CD4-positive, CD25-positive, alpha-beta regulatory T cell (primary cell): Measurements from ENCODE around the gene SOX5. TPM values are rescaled to one million over a fixed set of nuclear protein-coding genes. Genes with fewer than 3 reads are reported as not detected.
"Not testable (repeated sequence)": the region's sequence is repeated elsewhere in the genome, so short reads cannot be mapped to it uniquely, and the experiment has no call there.

ENCODE experiments used
- ATAC-seq, 2 donors: fragments of 150-1000 bp; cut with Tn5 transposase; one replicate each; pipeline ENCODE4 v1.10.0; 2021; ENCODE audit warnings: low read depth in 2 of 2, moderate number of reproducible peaks in 2 of 2, moderate library complexity in 1 of 2
- DNase-seq, 3 donors: peaks; one replicate each; pipeline versions ENCODE4 v3.0.0 to v3.0.0-alpha.2; 2012 to 2022; ENCODE audit warnings: mixed read lengths in 1 of 3
- H3K27ac ChIP-seq: one replicate; pipeline ENCODE4 v1.7.0; 2013; ENCODE audit warnings: mild to moderate bottlenecking, low read length; ENCODE audit not compliant: insufficient read depth, poor library complexity, severe bottlenecking
- H3K27me3 ChIP-seq: one replicate; pipeline ENCODE4 v1.7.0; 2013; ENCODE audit warnings: low read length; ENCODE audit not compliant: control insufficient read depth, insufficient read depth
- H3K36me3 ChIP-seq: one replicate; pipeline ENCODE4 v1.7.0; 2013; ENCODE audit warnings: mild to moderate bottlenecking, low read length, moderate library complexity; ENCODE audit not compliant: control insufficient read depth, insufficient read depth
- H3K4me1 ChIP-seq: 2 replicates; pipeline ENCODE4 v1.7.0; 2013; ENCODE audit warnings: mild to moderate bottlenecking, low read length; ENCODE audit not compliant: insufficient read depth, control insufficient read depth, poor library complexity, severe bottlenecking
- H3K4me3 ChIP-seq: one replicate; pipeline ENCODE4 v1.7.0; 2013; ENCODE audit warnings: low read depth, mild to moderate bottlenecking, low read length, moderate library complexity
- H3K9me3 ChIP-seq, 2 experiments: 1 replicate in 1 of 2; 2 replicates in 1 of 2; pipeline ENCODE4 v1.7.0; 2013; ENCODE audit warnings: low read length in 2 of 2, mild to moderate bottlenecking in 1 of 2, moderate library complexity in 1 of 2; ENCODE audit not compliant: control insufficient read depth in 2 of 2
- H3K27ac Mint-ChIP-seq, 3 donors: one replicate each; pipeline ENCODE4 v1.8.0; 2020 to 2022; ENCODE audit warnings: mild to moderate bottlenecking in 3 of 3, mixed read lengths in 3 of 3, moderate library complexity in 2 of 3
- H3K27me3 Mint-ChIP-seq: one replicate; pipeline ENCODE4 v1.8.0; 2022; ENCODE audit warnings: mild to moderate bottlenecking, mixed read lengths
- H3K36me3 Mint-ChIP-seq: one replicate; pipeline ENCODE4 v1.8.0; 2020; ENCODE audit warnings: mixed read lengths
- H3K4me1 Mint-ChIP-seq, 4 donors: one replicate each; pipeline ENCODE4 v1.8.0; 2020 to 2022; ENCODE audit warnings: mixed read lengths in 4 of 4, mild to moderate bottlenecking in 1 of 4
- H3K4me3 Mint-ChIP-seq, 4 donors: one replicate each; pipeline ENCODE4 v1.8.0; 2020 to 2022; ENCODE audit warnings: mild to moderate bottlenecking in 4 of 4, mixed read lengths in 4 of 4, moderate library complexity in 3 of 4
- H3K9me3 Mint-ChIP-seq, 7 donors: one replicate each; pipeline ENCODE4 v1.8.0; 2020 to 2022; ENCODE audit warnings: mixed read lengths in 7 of 7, mild to moderate bottlenecking in 3 of 7, moderate library complexity in 2 of 7
- polyA plus RNA-seq, 4 donors: library from polyadenylated mRNA; unstranded; fragments of 300-500 nt; fragmentation: Illumina TruSeq; gene quantifications; one replicate each; pipeline ENCODE4 v1.2.3, GENCODE V29; 2021
- total RNA-seq: library from RNA; stranded (reverse); gene quantifications from one replicate; pipeline ENCODE4 v1.2.3, GENCODE V29; 2022

SOX5 gene
- total and polyA plus RNA-seq, 5 donors from 2014 or later = not detected

DNA sequence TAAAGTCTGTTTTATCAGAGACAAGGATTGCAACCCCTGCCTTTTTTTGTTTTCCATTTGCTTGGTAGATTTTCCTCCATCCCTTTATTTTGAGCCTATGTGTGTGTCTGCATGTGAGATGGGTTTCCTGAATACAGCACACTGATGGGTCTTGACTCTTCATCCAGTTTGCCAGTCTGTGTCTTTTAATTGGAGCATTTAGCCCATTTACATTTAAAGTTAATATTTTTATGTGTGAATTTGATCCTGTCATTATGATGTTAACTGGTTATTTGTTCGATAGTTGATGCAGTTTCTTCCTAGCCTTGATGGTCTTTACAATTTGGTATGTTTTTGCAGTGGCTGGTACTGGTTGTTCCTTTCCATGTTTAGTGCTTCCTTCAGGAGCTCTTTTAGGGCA, 430.0 kb downstream of the SOX5 start:
- H3K27me3 Mint-ChIP-seq, H3K4me3 ChIP-seq, ATAC-seq, H3K27ac Mint-ChIP-seq, H3K4me3 Mint-ChIP-seq, DNase-seq, H3K27ac ChIP-seq, H3K27me3 ChIP-seq, H3K9me3 ChIP-seq, H3K36me3 ChIP-seq, H3K36me3 Mint-ChIP-seq, H3K9me3 Mint-ChIP-seq, H3K4me1 Mint-ChIP-seq, H3K4me1 ChIP-seq: not testable (repeated sequence)

DNA sequence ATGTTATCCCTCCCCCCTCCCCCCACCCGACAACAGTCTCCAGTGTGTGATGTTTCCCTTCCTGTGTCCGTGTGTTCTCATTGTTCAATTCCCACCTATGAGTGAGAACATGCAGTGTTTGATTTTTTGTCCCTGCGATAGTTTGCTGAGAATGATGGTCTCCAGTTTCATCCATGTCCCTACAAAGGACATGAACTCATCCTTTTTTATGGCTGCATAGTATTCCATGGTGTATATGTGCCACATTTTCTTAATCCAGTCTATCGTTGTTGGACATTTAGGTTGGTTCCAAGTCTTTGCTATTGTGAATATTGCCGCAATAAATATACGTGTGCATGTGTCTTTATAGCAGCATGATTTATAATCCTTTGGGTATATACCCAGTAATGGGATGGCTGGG, 433.7 kb downstream of the SOX5 start:
- not testable (repeated sequence) for H3K4me3 Mint-ChIP-seq, H3K4me3 ChIP-seq, H3K27me3 ChIP-seq, H3K27ac ChIP-seq, H3K36me3 ChIP-seq, H3K27ac Mint-ChIP-seq, H3K27me3 Mint-ChIP-seq, H3K9me3 ChIP-seq, ATAC-seq, H3K4me1 ChIP-seq, H3K36me3 Mint-ChIP-seq, H3K4me1 Mint-ChIP-seq, DNase-seq
- peaks cover 0 to 11% (median 3%) of the 10 kb centered on the region in 7 donors for H3K9me3 Mint-ChIP-seq

- ATAC-seq (no peak), DNase-seq (no peak)
- Histone ChIP-seq H3K4me3 (no peak overlapping the region), H3K27me3 (no peaks in the 10 kb centered on the region), H3K4me1 (no peaks in the 10 kb centered on the region), H3K9me3 (peaks cover 0 to 2% of the 10 kb centered on the region in 2 experiments), H3K27ac (no peak overlapping the region), H3K36me3 (no peaks in the 10 kb centered on the region)
- no peak overlapping the region for H3K4me3 Mint-ChIP-seq
- no peak overlapping the region for H3K27ac Mint-ChIP-seq
- no peaks in the 10 kb centered on the region for H3K27me3 Mint-ChIP-seq
- no peaks in the 10 kb centered on the region for H3K4me1 Mint-ChIP-seq
- H3K9me3 Mint-ChIP-seq = peaks cover 0 to 18% (median 7%) of the 10 kb centered on the region in 7 donors
- H3K36me3 Mint-ChIP-seq = no peaks in the 10 kb centered on the region
These were observed 439.0 kb downstream of the SOX5 start for GRCh38 chr12:23510484-23510883.

GRCh38 chr12:23509832-23510231, 439.6 kb downstream of the SOX5 start:
- not testable (repeated sequence) for H3K4me3 Mint-ChIP-seq, H3K36me3 ChIP-seq, ATAC-seq, H3K4me1 Mint-ChIP-seq, H3K27ac ChIP-seq, H3K27me3 Mint-ChIP-seq, DNase-seq, H3K27me3 ChIP-seq, H3K9me3 ChIP-seq, H3K4me3 ChIP-seq, H3K27ac Mint-ChIP-seq, H3K36me3 Mint-ChIP-seq, H3K4me1 ChIP-seq
- H3K9me3 Mint-ChIP-seq = peaks cover 0 to 18% (median 7%) of the 10 kb centered on the region in 7 donors

GRCh38 chr12:23507785-23508184, 441.7 kb downstream of the SOX5 start:
- not testable (repeated sequence) for H3K27me3 Mint-ChIP-seq, ATAC-seq, H3K27me3 ChIP-seq, H3K27ac ChIP-seq, H3K4me3 Mint-ChIP-seq, H3K36me3 ChIP-seq, H3K27ac Mint-ChIP-seq, DNase-seq, H3K4me1 ChIP-seq, H3K36me3 Mint-ChIP-seq, H3K4me1 Mint-ChIP-seq, H3K9me3 ChIP-seq, H3K4me3 ChIP-seq
- peaks cover 0 to 20% (median 6%) of the 10 kb centered on the region in 7 donors for H3K9me3 Mint-ChIP-seq

GRCh38 chr12:23505736-23506135, 443.7 kb downstream of the SOX5 start:
- H3K36me3 Mint-ChIP-seq, H3K4me3 Mint-ChIP-seq: not testable (repeated sequence)

DNA sequence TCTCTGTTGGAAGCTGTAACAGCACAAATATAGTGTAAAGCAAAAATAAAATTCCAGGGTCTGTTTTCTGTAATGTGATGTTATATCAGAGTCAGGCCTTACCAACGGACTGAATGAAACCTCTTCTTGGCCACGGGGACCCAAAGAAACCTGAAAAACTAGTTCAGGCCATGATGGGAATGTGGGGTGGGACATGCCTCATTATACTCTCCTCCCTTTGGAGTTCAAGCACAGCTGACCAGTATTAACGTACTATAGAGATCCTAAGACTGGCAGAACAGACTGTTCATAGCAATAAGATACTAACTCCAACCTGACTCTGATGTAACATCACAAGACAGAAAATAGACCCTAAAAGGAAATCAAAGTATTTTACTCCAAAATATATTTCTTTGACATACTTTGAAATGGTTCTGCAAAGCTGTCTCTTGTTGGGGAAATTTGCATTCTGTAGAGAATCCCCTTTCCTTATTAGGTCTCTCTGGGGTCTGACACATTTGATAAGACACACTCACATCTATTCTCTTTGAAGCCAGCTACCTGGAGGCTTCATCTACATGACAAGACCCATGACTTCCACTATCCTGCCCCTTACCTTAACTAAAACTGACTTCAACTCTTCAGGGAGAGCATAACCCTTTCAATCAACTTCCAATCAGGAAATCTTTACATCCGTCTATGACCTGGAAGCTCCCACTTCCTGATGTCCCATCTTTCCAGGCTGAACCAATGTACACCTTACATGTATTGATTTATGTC, 444.6 kb downstream of the SOX5 start:
- Mint-ChIP-seq H3K36me3 (no peaks in the 10 kb centered on the region), H3K9me3 (peaks cover 0 to 14% (median 4%) of the 10 kb centered on the region in 7 donors)

More at GRCh38 chr12:23505736-23506135, 443.7 kb downstream of the SOX5 start:
- not testable (repeated sequence) for H3K9me3 ChIP-seq, H3K27me3 Mint-ChIP-seq, H3K36me3 ChIP-seq, H3K4me3 ChIP-seq, H3K27ac Mint-ChIP-seq, H3K27ac ChIP-seq, H3K27me3 ChIP-seq, ATAC-seq, DNase-seq, H3K4me1 ChIP-seq, H3K4me1 Mint-ChIP-seq
- peaks cover 0 to 20% (median 6%) of the 10 kb centered on the region in 7 donors for H3K9me3 Mint-ChIP-seq

GRCh38 chr12:23504043-23504442, 445.4 kb downstream of the SOX5 start:
- Histone ChIP-seq H3K36me3 (no peaks in the 10 kb centered on the region), H3K27me3 (no peaks in the 10 kb centered on the region), H3K4me1 (no peaks in the 10 kb centered on the region), H3K4me3 (no peak overlapping the region), H3K27ac (no peak overlapping the region), H3K9me3 (peaks cover 0 to 2% of the 10 kb centered on the region in 2 experiments)
- no peak overlapping the region for H3K27ac Mint-ChIP-seq
- peaks cover 0 to 14% (median 4%) of the 10 kb centered on the region in 7 donors for H3K9me3 Mint-ChIP-seq
- H3K4me3 Mint-ChIP-seq = no peak overlapping the region
- H3K27me3 Mint-ChIP-seq = no peaks in the 10 kb centered on the region
- ATAC-seq (no peak), DNase-seq (no peak)
- H3K36me3 Mint-ChIP-seq = no peaks in the 10 kb centered on the region
- H3K4me1 Mint-ChIP-seq = no peaks in the 10 kb centered on the region

More for the DNA sequence above, 444.6 kb downstream of the SOX5 start:
- peaks cover 0 to 2% of the 10 kb centered on the region in 2 experiments for H3K9me3 ChIP-seq
- DNase-seq (no peak), ATAC-seq (no peak)
- no peaks in the 10 kb centered on the region for H3K27me3 ChIP-seq
- Mint-ChIP-seq H3K4me3 (no peak overlapping the region), H3K4me1 (no peaks in the 10 kb centered on the region), H3K27ac (no peak overlapping the region), H3K27me3 (no peaks in the 10 kb centered on the region)
- H3K27ac ChIP-seq = no peak overlapping the region
- no peaks in the 10 kb centered on the region for H3K36me3 ChIP-seq
- H3K4me1 ChIP-seq = no peaks in the 10 kb centered on the region
- no peak overlapping the region for H3K4me3 ChIP-seq
